ENCODE results near the gene SYNGR1.

- TF ChIP-seq POLR2A (IDR thresholded peaks at IDR 0.05; ENCODE audit: low read depth, low read length): no peak
- TF ChIP-seq TAF1 (IDR thresholded peaks at IDR 0.05; ENCODE audit: low read depth, low read length): no peak
- no peak for TF ChIP-seq SPI1 (IDR thresholded peaks at IDR 0.05; ENCODE audit: low read depth, low read length)
- TF ChIP-seq POLR2AphosphoS5 (IDR thresholded peaks at IDR 0.05; ENCODE audit: low read depth, low read length): no peak
- no peak for TF ChIP-seq POU2F2 (IDR thresholded peaks at IDR 0.05; ENCODE audit: low read depth, low read length)
- no peak for TF ChIP-seq PAX5 (IDR thresholded peaks at IDR 0.05; ENCODE audit: insufficient read depth, low read length, severe bottlenecking)
Measured at GRCh38 chr22:39434721-39435120, 84.9 kb downstream of the SYNGR1 start.
